Bronchial epithelial cell (primary cell): Measurements from ENCODE around the gene INAFM1. TPM values are rescaled to one million over a fixed set of nuclear protein-coding genes. Genes with fewer than 3 reads are reported as not detected.

Experiments used
- DNase-seq: peaks from one replicate; pipeline ENCODE4 v3.0.0-alpha.2; 2010; ENCODE audit warnings: low read depth
- FAIRE-seq: peaks from 2 replicates; lab custom pipeline; 2011; peaks lifted over from hg19 to GRCh38; lab: Jason Lieb, UNC
- H3K27me3 ChIP-seq: 2 replicates; pipeline ENCODE4 v1.5.1; 2011; ENCODE audit warnings: low read length; ENCODE audit not compliant: control insufficient read depth, insufficient read depth
- H3K36me3 ChIP-seq: 2 replicates; pipeline ENCODE4 v1.5.1; 2011; ENCODE audit warnings: low read length; ENCODE audit not compliant: control insufficient read depth, insufficient read depth
- H3K4me3 ChIP-seq: 2 replicates; pipeline ENCODE4 v1.5.1; 2011; ENCODE audit warnings: mild to moderate bottlenecking, low read depth, low read length, control low read depth
- total RNA-seq: library from RNA; depleted of rRNA; stranded (reverse); fragments of >200 nt; gene quantifications from 2 replicates; pipeline ENCODE4 v1.2.1, GENCODE V29; 2014
- TF ChIP-seq, protein P1 (sequence below): IDR thresholded peaks from 2 replicates; pipeline ENCODE4 v1.5.1; 2011; ENCODE audit warnings: mild to moderate bottlenecking, moderate library complexity, low read length, control low read depth, inconsistent platforms; ENCODE audit not compliant: insufficient read depth, severe bottlenecking

INAFM1 gene
- total RNA-seq, 1 donor from 2014 or later: 0.53 TPM

DNA sequence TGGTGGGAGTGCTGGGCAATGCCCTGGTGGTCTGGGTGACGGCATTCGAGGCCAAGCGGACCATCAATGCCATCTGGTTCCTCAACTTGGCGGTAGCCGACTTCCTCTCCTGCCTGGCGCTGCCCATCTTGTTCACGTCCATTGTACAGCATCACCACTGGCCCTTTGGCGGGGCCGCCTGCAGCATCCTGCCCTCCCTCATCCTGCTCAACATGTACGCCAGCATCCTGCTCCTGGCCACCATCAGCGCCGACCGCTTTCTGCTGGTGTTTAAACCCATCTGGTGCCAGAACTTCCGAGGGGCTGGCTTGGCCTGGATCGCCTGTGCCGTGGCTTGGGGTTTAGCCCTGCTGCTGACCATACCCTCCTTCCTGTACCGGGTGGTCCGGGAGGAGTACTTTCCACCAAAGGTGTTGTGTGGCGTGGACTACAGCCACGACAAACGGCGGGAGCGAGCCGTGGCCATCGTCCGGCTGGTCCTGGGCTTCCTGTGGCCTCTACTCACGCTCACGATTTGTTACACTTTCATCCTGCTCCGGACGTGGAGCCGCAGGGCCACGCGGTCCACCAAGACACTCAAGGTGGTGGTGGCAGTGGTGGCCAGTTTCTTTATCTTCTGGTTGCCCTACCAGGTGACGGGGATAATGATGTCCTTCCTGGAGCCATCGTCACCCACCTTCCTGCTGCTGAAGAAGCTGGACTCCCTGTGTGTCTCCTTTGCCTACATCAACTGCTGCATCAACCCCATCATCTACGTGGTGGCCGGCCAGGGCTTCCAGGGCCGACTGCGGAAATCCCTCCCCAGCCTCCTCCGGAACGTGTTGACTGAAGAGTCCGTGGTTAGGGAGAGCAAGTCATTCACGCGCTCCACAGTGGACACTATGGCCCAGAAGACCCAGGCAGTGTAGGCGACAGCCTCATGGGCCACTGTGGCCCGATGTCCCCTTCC lies 45.5 kb downstream of the INAFM1 start:
- peaks cover 2% of the 10 kb centered on the region for H3K27me3 ChIP-seq
- FAIRE-seq: no peak

DNA sequence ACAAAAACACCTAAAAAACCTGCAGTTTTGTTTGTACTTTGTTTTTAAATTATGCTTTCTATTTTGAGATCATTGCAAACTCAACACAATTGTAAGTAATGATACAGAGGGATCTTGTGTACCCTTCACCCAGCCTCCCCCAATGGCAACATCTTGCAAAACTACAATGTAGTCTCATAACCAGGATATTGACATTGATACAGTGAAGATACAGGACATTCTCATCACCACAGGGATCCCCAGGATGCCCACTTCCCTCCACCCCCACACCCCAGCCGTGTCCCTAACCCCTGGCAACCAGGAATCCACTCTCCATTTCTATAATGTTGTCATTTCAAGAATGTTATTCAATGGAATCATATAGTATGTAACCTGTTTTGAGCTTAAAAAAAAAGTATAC lies 46.9 kb downstream of the INAFM1 start:
- H3K4me3 ChIP-seq: no peak overlapping the region
- no peak for FAIRE-seq
- TF ChIP-seq, protein P1, sequence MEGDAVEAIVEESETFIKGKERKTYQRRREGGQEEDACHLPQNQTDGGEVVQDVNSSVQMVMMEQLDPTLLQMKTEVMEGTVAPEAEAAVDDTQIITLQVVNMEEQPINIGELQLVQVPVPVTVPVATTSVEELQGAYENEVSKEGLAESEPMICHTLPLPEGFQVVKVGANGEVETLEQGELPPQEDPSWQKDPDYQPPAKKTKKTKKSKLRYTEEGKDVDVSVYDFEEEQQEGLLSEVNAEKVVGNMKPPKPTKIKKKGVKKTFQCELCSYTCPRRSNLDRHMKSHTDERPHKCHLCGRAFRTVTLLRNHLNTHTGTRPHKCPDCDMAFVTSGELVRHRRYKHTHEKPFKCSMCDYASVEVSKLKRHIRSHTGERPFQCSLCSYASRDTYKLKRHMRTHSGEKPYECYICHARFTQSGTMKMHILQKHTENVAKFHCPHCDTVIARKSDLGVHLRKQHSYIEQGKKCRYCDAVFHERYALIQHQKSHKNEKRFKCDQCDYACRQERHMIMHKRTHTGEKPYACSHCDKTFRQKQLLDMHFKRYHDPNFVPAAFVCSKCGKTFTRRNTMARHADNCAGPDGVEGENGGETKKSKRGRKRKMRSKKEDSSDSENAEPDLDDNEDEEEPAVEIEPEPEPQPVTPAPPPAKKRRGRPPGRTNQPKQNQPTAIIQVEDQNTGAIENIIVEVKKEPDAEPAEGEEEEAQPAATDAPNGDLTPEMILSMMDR: no peak
- DNase-seq: no peak
- no peaks in the 10 kb centered on the region for H3K36me3 ChIP-seq
- peaks cover 2% of the 10 kb centered on the region for H3K27me3 ChIP-seq

More for the DNA sequence above, 45.5 kb downstream of the INAFM1 start:
- Histone ChIP-seq H3K4me3 (no peak overlapping the region), H3K36me3 (no peaks in the 10 kb centered on the region)
- TF ChIP-seq, protein P1: no peak
- no peak for DNase-seq

DNA sequence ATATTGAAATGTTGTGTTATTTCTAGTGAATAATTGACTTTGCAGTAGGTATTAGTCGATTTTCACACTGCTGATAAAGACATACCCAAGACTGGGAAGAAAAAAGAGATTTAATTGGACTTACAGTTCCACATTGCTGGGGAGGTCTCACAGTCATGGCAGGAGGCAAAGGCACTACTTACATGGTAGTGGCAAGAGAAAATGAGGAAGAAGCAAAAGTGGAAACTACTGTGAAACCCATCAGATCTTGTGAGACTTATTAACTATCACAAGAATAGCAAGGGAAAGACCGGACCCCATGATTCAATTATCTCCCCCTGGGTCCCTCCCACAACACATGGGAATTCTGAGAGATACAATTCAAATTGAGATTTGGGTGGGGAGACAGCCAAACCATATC lies 47.4 kb downstream of the INAFM1 start:
- no peak for DNase-seq
- TF ChIP-seq, protein P1: no peak
- H3K27me3 ChIP-seq: peaks cover 2% of the 10 kb centered on the region
- no peak overlapping the region for H3K4me3 ChIP-seq
- no peak for FAIRE-seq
- no peaks in the 10 kb centered on the region for H3K36me3 ChIP-seq

GRCh38 chr19:47323409-47323808 lies 48.7 kb downstream of the INAFM1 start:
- FAIRE-seq (no peak), DNase-seq (no peak)
- Histone ChIP-seq H3K4me3 (no peak overlapping the region), H3K27me3 (peaks cover 2% of the 10 kb centered on the region), H3K36me3 (no peaks in the 10 kb centered on the region)
- TF ChIP-seq, protein P1: no peak

- DNase-seq (no peak), FAIRE-seq (no peak)
- Histone ChIP-seq H3K4me3 (no peak overlapping the region), H3K36me3 (no peaks in the 10 kb centered on the region), H3K27me3 (peaks cover 2% of the 10 kb centered on the region)
- TF ChIP-seq, protein P1: no peak
These were observed 49.2 kb downstream of the INAFM1 start for GRCh38 chr19:47323872-47324271.
